HEK293T (cell line): ENCODE measurements around the gene RPS28.
"Not testable (repeated sequence)": the region's sequence is repeated elsewhere in the genome, so short reads cannot be mapped to it uniquely, and the experiment has no call there.

ENCODE experiments used
- CTCF ChIA-PET: fragments of 350-600 bp; formaldehyde crosslinking; extraction: SDS; loops from one replicate; lab custom pipeline; 2021; ENCODE audit warnings: antibody characterized with exemption, inconsistent platforms; lab: Yijun Ruan, JAX
- POLR2A ChIA-PET: fragments of 350-600 bp; formaldehyde crosslinking; extraction: SDS; loops from one replicate; lab custom pipeline; 2020; ENCODE audit warnings: antibody characterized with exemption, inconsistent platforms; lab: Yijun Ruan, JAX
- DNase-seq: peaks from one replicate; pipeline ENCODE4 v3.0.0; 2012; ENCODE audit warnings: mixed read lengths; ENCODE audit errors: extremely low spot score
- ARNT ChIP-seq: fragments of 450-650 bp; IDR thresholded peaks from 2 replicates; pipeline ENCODE4 v1.6.1; 2017; ENCODE audit warnings: mild to moderate bottlenecking
- BHLHE40 ChIP-seq: fragments of 450-650 bp; IDR thresholded peaks from 2 replicates; pipeline ENCODE4 v1.6.1; 2016; ENCODE audit warnings: mild to moderate bottlenecking, moderate library complexity, borderline replicate concordance
- CTBP1 ChIP-seq: fragments of 450-650 bp; IDR thresholded peaks from 2 replicates; pipeline ENCODE4 v1.6.1; 2016; ENCODE audit warnings: borderline replicate concordance
- ELF4 ChIP-seq: fragments of 450-650 bp; IDR thresholded peaks from 2 replicates; pipeline ENCODE4 v1.6.1; 2017; ENCODE audit warnings: antibody characterized with exemption
- FOXA1 ChIP-seq: fragments of 450-650 bp; IDR thresholded peaks from 2 replicates; pipeline ENCODE4 v1.6.1; 2016; ENCODE audit warnings: mild to moderate bottlenecking
- FOXK2 ChIP-seq: fragments of 450-650 bp; IDR thresholded peaks from 2 replicates; pipeline ENCODE4 v1.6.1; 2016; ENCODE audit warnings: mild to moderate bottlenecking
- FOXM1 ChIP-seq: fragments of 450-650 bp; IDR thresholded peaks from 2 replicates; pipeline ENCODE4 v1.6.1; 2017; ENCODE audit warnings: mild to moderate bottlenecking, borderline replicate concordance
- HDGF ChIP-seq: fragments of 450-650 bp; IDR thresholded peaks from 2 replicates; pipeline ENCODE4 v1.6.1; 2017; ENCODE audit warnings: antibody characterized with exemption, borderline replicate concordance
- L3MBTL2 ChIP-seq: fragments of 450-650 bp; conservative IDR thresholded peaks from 2 replicates; pipeline ENCODE4 v1.6.1; 2016; ENCODE audit warnings: mild to moderate bottlenecking
- LEF1 ChIP-seq: fragments of 450-650 bp; IDR thresholded peaks from 2 replicates; pipeline ENCODE4 v1.6.1; 2017; ENCODE audit warnings: mild to moderate bottlenecking, borderline replicate concordance
- NFRKB ChIP-seq: fragments of 450-650 bp; IDR thresholded peaks from 2 replicates; pipeline ENCODE4 v1.6.1; 2016; ENCODE audit warnings: mild to moderate bottlenecking, moderate library complexity
- SP1 ChIP-seq: fragments of 450-650 bp; IDR thresholded peaks from 2 replicates; pipeline ENCODE4 v1.6.1; 2017
- SUZ12 ChIP-seq: fragments of 450-650 bp; IDR thresholded peaks from 2 replicates; pipeline ENCODE4 v1.6.1; 2016; ENCODE audit warnings: mild to moderate bottlenecking
- TARDBP ChIP-seq: fragments of 450-650 bp; IDR thresholded peaks from 2 replicates; pipeline ENCODE4 v1.6.1; 2016
- ZNF384 ChIP-seq: fragments of 450-650 bp; IDR thresholded peaks from 2 replicates; pipeline ENCODE4 v1.6.1; 2016
- TF ChIP-seq, protein P1 (sequence below): fragments of 450-650 bp; IDR thresholded peaks from 2 replicates; pipeline ENCODE4 v1.6.1; 2016

The RPS28 gene

DNA sequence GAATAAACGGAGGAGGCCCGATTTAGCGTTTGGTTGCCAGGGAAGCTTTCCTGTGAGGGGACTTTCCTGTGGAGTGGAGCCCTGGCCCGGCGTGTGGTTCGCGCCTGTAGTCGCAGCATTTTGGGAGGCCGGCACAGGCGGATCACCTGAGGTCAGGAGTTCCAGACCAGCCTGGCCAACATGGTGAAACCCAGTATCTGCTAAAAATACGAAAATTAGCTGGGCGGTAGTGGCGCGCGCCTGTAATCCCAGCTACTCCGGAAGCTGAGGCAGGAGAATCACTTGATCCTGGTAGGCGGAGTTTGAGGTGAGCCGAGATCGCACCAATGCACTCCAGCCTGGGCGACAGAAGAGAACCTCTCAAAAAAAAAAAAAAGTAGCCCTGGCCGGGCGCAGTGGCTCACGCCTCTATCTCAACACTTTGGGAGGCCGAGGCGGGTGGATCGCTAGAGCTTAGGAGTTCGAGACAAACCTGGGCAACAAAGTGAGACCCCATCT is 14.8 kb downstream of the RPS28 start:
- ChIA-PET CTCF (interaction anchor here (1.1 kb wide), 1 partner anchor 17 kb away, joined by 3 read pairs; no protein-coding TSS in a partner anchor), POLR2A (interaction anchor here (0.6 to 4.4 kb wide), 2 partner anchors 14 to 54 kb away, joined by 3 to 30 read pairs; partner anchors contain the start of genes NDUFA7, RAB11B and RPS28)
- TF ChIP-seq SP1 (no peak), HDGF (no peak), FOXK2 (no peak), NFRKB (no peak), ZNF384 (no peak), TARDBP (no peak), FOXM1 (no peak), L3MBTL2 (no peak), CTBP1 (no peak), FOXA1 (no peak), LEF1 (no peak), SUZ12 (no peak), BHLHE40 (no peak), ELF4 (no peak), ARNT (no peak)
- TF ChIP-seq, protein P1, sequence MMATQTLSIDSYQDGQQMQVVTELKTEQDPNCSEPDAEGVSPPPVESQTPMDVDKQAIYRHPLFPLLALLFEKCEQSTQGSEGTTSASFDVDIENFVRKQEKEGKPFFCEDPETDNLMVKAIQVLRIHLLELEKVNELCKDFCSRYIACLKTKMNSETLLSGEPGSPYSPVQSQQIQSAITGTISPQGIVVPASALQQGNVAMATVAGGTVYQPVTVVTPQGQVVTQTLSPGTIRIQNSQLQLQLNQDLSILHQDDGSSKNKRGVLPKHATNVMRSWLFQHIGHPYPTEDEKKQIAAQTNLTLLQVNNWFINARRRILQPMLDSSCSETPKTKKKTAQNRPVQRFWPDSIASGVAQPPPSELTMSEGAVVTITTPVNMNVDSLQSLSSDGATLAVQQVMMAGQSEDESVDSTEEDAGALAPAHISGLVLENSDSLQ: no peak
- DNase-seq: no peak

DNA sequence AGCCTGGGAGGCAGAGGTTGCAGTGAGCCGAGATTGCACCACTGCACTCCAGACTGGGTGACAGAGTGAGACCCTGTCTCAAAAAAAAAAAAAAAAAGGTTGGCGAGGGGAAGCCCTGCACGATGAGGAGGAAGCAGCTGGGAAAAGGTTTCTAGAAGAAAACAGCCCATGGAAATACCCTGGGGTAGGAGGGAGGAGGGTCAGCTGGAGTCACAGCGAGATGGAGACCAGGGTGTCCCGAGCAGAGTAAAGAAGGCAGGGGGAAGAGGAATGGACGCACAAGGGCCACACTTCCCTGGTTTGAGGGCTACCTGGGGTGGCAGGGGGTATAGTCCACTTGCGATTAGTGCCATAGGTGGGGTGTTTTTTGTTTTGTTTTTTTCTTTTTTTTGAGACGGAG is 15.4 kb downstream of the RPS28 start:
- ChIA-PET CTCF (interaction anchor here (0.6 to 1.1 kb wide), 2 partner anchors 17 to 250 kb away, joined by 3 to 4 read pairs; no protein-coding TSS in a partner anchor), POLR2A (interaction anchor here (4.4 kb wide), 1 partner anchor 14 kb away, joined by 30 read pairs; the partner anchor contains the start of genes NDUFA7 and RPS28)
- TF ChIP-seq LEF1: no peak
- TF ChIP-seq L3MBTL2: no peak
- no peak for TF ChIP-seq SUZ12
- no peak for TF ChIP-seq ZNF384
- TF ChIP-seq FOXA1: no peak
- no peak for TF ChIP-seq TARDBP
- DNase-seq: no peak

DNA sequence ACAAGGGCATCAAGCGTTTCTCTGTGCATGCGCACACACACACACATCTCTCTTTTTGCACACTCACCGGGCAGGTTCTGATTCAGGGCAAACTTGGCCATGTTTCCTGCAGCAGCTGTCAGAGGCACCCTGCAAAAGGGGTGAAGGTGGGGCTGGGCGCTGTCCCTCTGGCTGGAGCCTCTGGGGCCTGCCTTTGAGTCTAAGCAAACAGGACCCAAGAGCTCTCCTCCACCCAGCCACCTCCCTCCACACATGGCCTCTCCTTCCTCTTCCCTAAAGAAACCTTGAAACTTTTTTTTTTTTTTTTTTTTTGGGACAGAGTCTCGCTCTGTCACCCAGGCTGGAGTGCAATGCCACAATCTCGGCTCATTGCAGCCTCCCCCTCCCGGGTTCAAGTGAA is 16.4 kb downstream of the RPS28 start:
- POLR2A ChIA-PET: no interaction called here
- TF ChIP-seq NFRKB (no peak), SP1 (no peak), FOXA1 (no peak), ZNF384 (no peak), FOXK2 (no peak), SUZ12 (no peak), BHLHE40 (no peak), LEF1 (no peak), ARNT (no peak), TARDBP (no peak), FOXM1 (no peak), HDGF (no peak), L3MBTL2 (no peak), CTBP1 (no peak), ELF4 (no peak)
- TF ChIP-seq, protein P1: no peak
- CTCF ChIA-PET: no interaction called here
- DNase-seq: no peak

DNA sequence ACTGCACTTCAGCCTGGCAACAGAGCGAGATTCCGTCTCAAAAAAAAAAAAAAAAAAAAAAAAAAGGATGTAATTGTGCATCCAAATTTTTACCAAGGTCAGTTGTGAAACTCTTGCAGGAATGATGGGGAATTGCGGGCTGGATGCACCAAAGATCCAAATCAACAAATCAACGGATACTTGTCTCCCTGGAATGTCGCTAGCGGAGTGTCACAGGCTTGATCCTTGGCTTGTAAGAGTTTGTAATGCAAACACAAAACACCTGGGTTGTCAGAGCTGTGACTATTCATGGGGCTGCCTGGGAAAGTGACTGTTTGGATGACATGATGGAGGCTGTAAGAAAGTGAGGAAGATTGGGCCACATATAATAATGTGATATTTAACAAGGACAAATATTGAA is 17.5 kb downstream of the RPS28 start:
- CTCF ChIA-PET: no interaction called here
- DNase-seq: no peak
- no peak for TF ChIP-seq HDGF
- no peak for TF ChIP-seq LEF1
- TF ChIP-seq, protein P1: no peak
- no peak for TF ChIP-seq CTBP1
- TF ChIP-seq TARDBP: no peak
- POLR2A ChIA-PET: no interaction called here

DNA sequence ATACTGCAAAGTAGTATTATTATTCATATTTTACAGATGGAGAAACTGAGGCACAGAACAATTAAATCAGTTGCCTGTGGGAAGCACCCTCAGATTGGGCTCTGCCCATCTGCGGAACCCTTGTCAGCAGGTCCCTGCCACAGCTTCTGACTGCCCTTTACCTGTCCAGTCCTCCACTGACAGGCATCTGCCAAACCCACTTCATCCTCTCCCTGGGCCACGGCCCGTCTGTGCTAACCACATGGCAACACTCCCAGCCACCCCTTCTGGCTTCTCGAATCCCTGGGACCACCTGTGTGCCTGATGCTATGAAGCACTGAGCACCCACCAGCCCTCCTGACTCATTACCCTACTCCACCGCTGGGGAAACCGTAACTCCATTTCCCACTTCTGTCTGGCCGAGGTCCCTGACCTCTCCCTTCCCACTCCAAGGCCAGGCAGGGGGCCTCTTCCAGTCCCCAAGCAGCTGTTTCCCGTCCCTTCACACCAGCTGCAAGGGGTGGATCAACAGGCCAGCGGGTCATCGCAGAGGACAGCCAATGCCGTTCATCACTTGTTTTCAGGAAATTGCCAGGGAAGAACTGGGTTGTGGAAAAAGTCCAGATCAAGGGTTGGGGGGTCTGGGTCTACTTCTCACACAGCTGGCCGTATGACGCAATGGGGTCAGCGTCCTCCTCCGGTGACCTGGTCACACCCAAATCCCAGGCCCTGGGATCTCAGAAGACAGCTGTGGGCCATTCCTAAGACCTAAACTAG is 19.2 kb downstream of the RPS28 start:
- CTCF ChIA-PET: interaction anchor here (1.3 kb wide), 1 partner anchor 106 kb away, joined by 3 read pairs; no protein-coding TSS in a partner anchor
- POLR2A ChIA-PET: interaction anchor here (1.3 kb wide), 1 partner anchor 104 kb away, joined by 3 read pairs; the partner anchor contains the start of gene HNRNPM

DNA sequence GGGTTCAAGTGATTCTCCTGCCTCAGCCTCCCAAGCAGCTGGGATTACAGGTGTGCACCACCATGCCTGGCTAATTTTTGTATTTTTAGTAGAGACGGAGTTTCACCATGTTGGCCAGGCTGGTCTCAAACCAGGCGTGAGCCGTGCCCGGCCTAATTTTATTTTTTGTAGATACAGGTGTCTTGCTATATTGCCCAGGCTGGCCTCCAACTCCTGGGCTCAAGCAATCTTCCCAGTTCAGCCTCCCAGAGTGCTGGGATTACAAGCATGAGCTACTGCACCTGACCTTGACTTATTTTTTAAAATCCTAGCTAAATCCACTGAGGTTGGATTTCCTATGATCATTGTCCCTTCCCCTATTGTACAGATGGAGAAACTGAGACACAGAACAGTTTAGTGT is 20.2 kb downstream of the RPS28 start:
- not testable (repeated sequence) for DNase-seq

More for the DNA sequence above, 19.2 kb downstream of the RPS28 start:
- DNase-seq: no peak
- TF ChIP-seq ELF4 (no peak), NFRKB (no peak), LEF1 (no peak), TARDBP (no peak), FOXM1 (no peak), BHLHE40 (no peak), ZNF384 (no peak), SUZ12 (no peak), FOXA1 (no peak), ARNT (no peak), SP1 (no peak), HDGF (no peak), CTBP1 (no peak), FOXK2 (no peak), L3MBTL2 (no peak)
- TF ChIP-seq, protein P1: no peak

More for the DNA sequence above, 20.2 kb downstream of the RPS28 start:
- ChIA-PET POLR2A (interaction anchor here (1.3 kb wide), 1 partner anchor 103 kb away, joined by 3 read pairs; the partner anchor contains the start of gene HNRNPM), CTCF (interaction anchor here (1.3 kb wide), 1 partner anchor 105 kb away, joined by 3 read pairs; no protein-coding TSS in a partner anchor)
